GM12892 (cell line): Measurements from ENCODE around the gene LRRFIP2.

Source experiments
- POLR2A ChIP-seq: IDR thresholded peaks from 2 replicates; pipeline ENCODE4 v1.6.1; 2011; ENCODE audit warnings: low read depth, low read length, control low read depth
- POLR2AphosphoS5 ChIP-seq: IDR thresholded peaks from 2 replicates; pipeline ENCODE4 v1.6.1; 2011; ENCODE audit warnings: low read depth, low read length, control low read depth
- TAF1 ChIP-seq: IDR thresholded peaks from 2 replicates; pipeline ENCODE4 v1.6.1; 2011; ENCODE audit warnings: low read depth, mild to moderate bottlenecking, control low read depth, low read length, borderline replicate concordance

- no peak for TF ChIP-seq POLR2A
- TF ChIP-seq POLR2AphosphoS5, result no peak
- TF ChIP-seq TAF1, result no peak
These were observed 38.3 kb downstream of the LRRFIP2 start for GRCh38 chr3:37136067-37136466.
